ENCODE results near the gene SLC27A4.

GRCh38 chr9:128405780-128406171 is 65.4 kb downstream of the SLC27A4 start:
- TF ChIP-seq CHD4 (IDR thresholded peaks at IDR 0.05; ENCODE audit: borderline replicate concordance) (no peak), POLR2AphosphoS2 (conservative IDR thresholded peaks at IDR 0.05; ENCODE audit: low read length) (no peak), CTCF (IDR thresholded peaks at IDR 0.05) (no peak), KDM5A (IDR thresholded peaks at IDR 0.05) (no peak), RAD21 (conservative IDR thresholded peaks at IDR 0.05 in 1 of 2, IDR thresholded peaks at IDR 0.05 in 1 of 2) (no peak), ELK1 (IDR thresholded peaks at IDR 0.05; ENCODE audit: low read depth, low read length) (no peak), POLR2A (IDR thresholded peaks at IDR 0.05; ENCODE audit: low read length) (no peak)

All from A549 (cell line).